ENCODE results near the gene LEMD2.

LEMD2 gene

DNA sequence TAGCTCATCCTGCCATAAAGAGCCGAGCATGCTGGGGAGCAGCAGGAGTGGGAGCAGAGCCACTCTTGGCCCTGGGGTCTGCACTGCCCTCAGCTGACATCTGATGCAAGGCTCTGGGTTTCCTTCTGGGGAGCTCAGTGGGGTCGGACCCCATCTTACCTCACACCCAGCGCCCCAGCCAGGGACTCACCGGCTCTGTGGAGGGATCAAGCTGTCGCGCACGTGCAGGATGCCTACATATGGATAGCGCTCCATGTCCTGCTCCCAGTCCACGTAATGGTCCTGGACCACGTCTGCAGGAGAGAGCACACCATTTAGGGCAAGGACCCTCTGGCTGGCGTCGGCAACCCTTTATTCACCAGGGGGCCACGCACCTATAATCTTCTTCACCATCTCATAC, 12.2 kb downstream of the LEMD2 start:
- TF ChIP-seq, protein P1, sequence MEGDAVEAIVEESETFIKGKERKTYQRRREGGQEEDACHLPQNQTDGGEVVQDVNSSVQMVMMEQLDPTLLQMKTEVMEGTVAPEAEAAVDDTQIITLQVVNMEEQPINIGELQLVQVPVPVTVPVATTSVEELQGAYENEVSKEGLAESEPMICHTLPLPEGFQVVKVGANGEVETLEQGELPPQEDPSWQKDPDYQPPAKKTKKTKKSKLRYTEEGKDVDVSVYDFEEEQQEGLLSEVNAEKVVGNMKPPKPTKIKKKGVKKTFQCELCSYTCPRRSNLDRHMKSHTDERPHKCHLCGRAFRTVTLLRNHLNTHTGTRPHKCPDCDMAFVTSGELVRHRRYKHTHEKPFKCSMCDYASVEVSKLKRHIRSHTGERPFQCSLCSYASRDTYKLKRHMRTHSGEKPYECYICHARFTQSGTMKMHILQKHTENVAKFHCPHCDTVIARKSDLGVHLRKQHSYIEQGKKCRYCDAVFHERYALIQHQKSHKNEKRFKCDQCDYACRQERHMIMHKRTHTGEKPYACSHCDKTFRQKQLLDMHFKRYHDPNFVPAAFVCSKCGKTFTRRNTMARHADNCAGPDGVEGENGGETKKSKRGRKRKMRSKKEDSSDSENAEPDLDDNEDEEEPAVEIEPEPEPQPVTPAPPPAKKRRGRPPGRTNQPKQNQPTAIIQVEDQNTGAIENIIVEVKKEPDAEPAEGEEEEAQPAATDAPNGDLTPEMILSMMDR (IDR thresholded peaks at IDR 0.05; ENCODE audit: low read depth, low read length, missing control alignments) = no peak
- no peak overlapping the region for H3K4me3 ChIP-seq (ENCODE audit: low read depth, low read length)
- in situ Hi-C loops (cut with HindIII; ENCODE audit: low sequenced_read_pairs) = no loop called here
- no peak for DNase-seq (ENCODE audit: low read depth)

- DNase-seq (ENCODE audit: low read depth) = no peak
- TF ChIP-seq, protein P1 (IDR thresholded peaks at IDR 0.05; ENCODE audit: low read depth, low read length, missing control alignments) = no peak
- in situ Hi-C loops (cut with HindIII; ENCODE audit: low sequenced_read_pairs) = no loop called here
- H3K4me3 ChIP-seq (ENCODE audit: low read depth, low read length) = no peak overlapping the region
These were observed 12.7 kb downstream of the LEMD2 start for GRCh38 chr6:33776186-33776585.

DNA sequence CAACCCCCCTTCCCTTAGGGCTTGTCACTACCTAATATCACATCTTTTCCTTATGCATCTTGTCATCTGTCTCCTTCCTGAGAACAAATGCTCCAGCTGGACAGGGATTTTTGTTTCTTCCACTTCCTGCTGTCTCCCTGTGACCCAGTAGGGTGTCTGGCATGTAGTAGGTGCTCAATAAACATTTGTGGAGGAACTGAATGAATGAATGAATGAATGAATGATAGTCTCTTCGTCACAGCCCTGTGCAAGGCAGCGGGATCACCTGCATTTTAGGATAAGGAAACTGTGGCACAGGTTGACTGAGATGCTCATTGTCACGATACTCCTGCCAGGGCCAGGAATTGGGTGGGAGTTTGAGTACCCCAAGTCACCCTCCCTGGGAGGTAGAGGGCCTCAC, 14.2 kb downstream of the LEMD2 start:
- no peak overlapping the region for H3K4me3 ChIP-seq (ENCODE audit: low read depth, low read length)
- in situ Hi-C loops (cut with HindIII; ENCODE audit: low sequenced_read_pairs) = no loop called here
- DNase-seq (ENCODE audit: low read depth) = no peak
- TF ChIP-seq, protein P1 (IDR thresholded peaks at IDR 0.05; ENCODE audit: low read depth, low read length, missing control alignments) = no peak

GRCh38 chr6:33772902-33773472, 15.9 kb downstream of the LEMD2 start:
- in situ Hi-C loops (cut with HindIII; ENCODE audit: low sequenced_read_pairs) = no loop called here

GRCh38 chr6:33772082-33772830, 16.7 kb downstream of the LEMD2 start:
- no peak for DNase-seq (ENCODE audit: low read depth)
- H3K4me3 ChIP-seq (ENCODE audit: low read depth, low read length) = no peak overlapping the region
- in situ Hi-C loops (cut with HindIII; ENCODE audit: low sequenced_read_pairs) = no loop called here
- TF ChIP-seq, protein P1 (IDR thresholded peaks at IDR 0.05; ENCODE audit: low read depth, low read length, missing control alignments) = no peak

More at GRCh38 chr6:33772902-33773472, 15.9 kb downstream of the LEMD2 start:
- H3K4me3 ChIP-seq (ENCODE audit: low read depth, low read length) = no peak overlapping the region
- DNase-seq (ENCODE audit: low read depth) = no peak
- TF ChIP-seq, protein P1 (IDR thresholded peaks at IDR 0.05; ENCODE audit: low read depth, low read length, missing control alignments) = no peak

DNA sequence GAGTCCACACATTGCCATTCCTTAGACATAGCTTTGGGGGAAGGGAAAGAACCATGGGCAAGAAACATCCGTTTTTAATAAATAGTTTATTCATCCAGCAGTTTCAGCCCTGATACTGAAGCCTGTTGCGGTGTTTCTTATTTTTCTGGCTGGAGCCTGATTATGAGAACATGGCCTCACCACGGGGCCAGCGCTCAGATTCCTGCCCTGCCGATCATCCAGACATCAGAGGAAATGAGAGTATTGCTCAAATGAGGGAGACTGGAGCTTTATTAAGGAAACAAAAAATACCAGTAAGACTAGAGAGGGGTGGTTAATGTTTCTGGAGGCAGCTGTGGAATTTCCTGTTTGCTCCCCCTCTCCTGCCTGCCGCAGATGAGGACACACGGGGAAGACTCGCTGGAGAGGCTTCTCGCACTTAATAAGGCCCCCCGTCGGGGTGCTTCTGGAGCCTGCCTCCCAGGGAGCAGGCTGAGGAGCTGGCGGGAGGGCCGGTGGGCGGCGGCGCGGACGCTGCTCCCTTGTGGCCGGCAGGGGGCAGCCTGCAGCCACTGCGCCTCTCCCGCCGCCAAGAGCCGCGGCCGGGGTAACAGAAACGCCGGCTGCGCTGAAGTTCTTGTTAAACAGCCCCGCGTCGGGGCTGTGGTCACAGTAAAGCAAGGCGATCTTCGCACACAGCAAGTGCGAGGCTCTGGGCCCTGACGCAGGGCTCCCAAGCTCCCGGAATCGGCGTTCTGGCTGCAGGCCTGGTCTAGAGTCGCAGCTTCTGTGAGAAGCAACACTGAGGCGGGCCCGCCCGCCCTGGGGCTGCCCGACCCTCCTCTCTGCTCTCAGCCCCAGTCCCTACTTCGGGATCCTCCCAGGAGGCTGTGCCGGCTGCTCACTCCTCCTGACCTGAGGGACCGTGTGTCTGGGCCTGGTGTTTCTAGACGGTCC, 17.5 kb downstream of the LEMD2 start:
- in situ Hi-C loops (cut with HindIII; ENCODE audit: low sequenced_read_pairs) = no loop called here
- no peak overlapping the region for H3K4me3 ChIP-seq (ENCODE audit: low read depth, low read length)
- peak; percentile 88 for DNase-seq (ENCODE audit: low read depth)
- TF ChIP-seq, protein P1 (IDR thresholded peaks at IDR 0.05; ENCODE audit: low read depth, low read length, missing control alignments) = peak; percentile 87
